Measurements from ENCODE around the gene IKBKE.

DNA sequence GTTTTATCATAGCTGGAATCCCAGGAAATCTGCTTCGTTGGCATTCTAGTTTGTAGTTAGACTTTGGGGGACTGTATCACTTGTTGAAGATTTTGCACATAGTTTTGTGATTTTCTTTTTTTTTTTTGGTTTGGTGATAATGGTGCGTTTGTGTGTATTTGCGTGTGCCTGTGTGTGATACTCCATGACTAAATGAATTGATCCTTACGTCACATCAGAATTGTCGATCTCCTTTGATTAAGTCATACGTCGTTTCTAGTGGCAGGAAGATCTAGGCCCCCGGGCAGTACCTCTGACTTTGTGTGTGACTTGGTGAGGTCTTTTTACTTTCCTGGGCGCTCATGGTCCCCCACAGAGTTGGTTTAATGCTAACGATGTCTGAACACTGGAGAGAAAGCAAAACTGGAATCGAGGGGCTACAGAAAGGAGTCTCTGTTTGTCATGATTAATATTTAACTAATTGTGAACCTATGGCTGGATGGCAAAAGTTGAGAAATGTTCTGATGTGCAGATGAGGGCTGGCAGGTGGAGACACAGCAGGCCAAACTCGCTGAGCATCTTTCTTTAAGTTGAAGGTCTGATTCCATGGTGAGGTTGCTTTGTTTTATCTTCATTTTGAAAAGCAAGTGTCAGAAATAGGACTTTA, 39.5 kb downstream of the IKBKE start:
- TF ChIP-seq, protein P1, sequence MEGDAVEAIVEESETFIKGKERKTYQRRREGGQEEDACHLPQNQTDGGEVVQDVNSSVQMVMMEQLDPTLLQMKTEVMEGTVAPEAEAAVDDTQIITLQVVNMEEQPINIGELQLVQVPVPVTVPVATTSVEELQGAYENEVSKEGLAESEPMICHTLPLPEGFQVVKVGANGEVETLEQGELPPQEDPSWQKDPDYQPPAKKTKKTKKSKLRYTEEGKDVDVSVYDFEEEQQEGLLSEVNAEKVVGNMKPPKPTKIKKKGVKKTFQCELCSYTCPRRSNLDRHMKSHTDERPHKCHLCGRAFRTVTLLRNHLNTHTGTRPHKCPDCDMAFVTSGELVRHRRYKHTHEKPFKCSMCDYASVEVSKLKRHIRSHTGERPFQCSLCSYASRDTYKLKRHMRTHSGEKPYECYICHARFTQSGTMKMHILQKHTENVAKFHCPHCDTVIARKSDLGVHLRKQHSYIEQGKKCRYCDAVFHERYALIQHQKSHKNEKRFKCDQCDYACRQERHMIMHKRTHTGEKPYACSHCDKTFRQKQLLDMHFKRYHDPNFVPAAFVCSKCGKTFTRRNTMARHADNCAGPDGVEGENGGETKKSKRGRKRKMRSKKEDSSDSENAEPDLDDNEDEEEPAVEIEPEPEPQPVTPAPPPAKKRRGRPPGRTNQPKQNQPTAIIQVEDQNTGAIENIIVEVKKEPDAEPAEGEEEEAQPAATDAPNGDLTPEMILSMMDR (IDR thresholded peaks at IDR 0.05), result no peak
- TF ChIP-seq POLR2A (IDR thresholded peaks at IDR 0.05), result no peak
